Epithelial cell of proximal tubule (primary cell): Measurements from ENCODE around the gene GNLY. TPM values are rescaled to one million over a fixed set of nuclear protein-coding genes. Genes with fewer than 3 reads are reported as not detected.

Experiments
- DNase-seq: peaks from one replicate; pipeline ENCODE4 v3.0.0-alpha.2; 2011; ENCODE audit warnings: low read depth
- H3K4me3 ChIP-seq: 2 replicates; pipeline ENCODE4 v1.5.1; 2011; ENCODE audit warnings: low read depth, mild to moderate bottlenecking, low read length
- total RNA-seq: library from RNA; depleted of rRNA; stranded (reverse); fragments of >200 nt; gene quantifications from 2 replicates; pipeline ENCODE4 v1.2.3, GENCODE V29; 2015
- TF ChIP-seq, protein P1 (sequence below): conservative IDR thresholded peaks from 2 replicates; pipeline ENCODE4 v1.5.1; 2012; ENCODE audit warnings: low read depth, mild to moderate bottlenecking, low read length

Gene GNLY
- total RNA-seq, 1 donor from 2014 or later: not detected

DNA sequence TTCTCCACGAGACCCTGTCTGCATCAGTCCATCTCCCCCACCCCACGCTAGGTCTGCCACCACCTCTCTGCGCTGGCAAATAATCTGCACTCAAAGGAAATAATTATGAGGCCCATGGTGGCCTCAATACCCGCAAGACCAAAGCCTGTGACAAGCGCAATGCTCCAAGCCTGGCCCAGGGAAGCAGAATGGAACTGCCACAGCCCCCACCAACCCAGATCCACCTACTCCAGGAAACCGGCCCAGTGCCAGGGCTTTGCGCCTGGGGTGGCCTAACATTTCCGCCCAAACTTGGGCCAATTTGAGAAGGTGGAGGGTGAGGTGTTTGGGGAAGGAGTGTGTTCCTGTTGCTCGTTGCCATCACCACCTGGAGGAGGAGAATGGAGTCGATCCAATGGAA lies 33.6 kb downstream of the GNLY start:
- TF ChIP-seq, protein P1, sequence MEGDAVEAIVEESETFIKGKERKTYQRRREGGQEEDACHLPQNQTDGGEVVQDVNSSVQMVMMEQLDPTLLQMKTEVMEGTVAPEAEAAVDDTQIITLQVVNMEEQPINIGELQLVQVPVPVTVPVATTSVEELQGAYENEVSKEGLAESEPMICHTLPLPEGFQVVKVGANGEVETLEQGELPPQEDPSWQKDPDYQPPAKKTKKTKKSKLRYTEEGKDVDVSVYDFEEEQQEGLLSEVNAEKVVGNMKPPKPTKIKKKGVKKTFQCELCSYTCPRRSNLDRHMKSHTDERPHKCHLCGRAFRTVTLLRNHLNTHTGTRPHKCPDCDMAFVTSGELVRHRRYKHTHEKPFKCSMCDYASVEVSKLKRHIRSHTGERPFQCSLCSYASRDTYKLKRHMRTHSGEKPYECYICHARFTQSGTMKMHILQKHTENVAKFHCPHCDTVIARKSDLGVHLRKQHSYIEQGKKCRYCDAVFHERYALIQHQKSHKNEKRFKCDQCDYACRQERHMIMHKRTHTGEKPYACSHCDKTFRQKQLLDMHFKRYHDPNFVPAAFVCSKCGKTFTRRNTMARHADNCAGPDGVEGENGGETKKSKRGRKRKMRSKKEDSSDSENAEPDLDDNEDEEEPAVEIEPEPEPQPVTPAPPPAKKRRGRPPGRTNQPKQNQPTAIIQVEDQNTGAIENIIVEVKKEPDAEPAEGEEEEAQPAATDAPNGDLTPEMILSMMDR: no peak
- DNase-seq: no peak
- no peak overlapping the region for H3K4me3 ChIP-seq

DNA sequence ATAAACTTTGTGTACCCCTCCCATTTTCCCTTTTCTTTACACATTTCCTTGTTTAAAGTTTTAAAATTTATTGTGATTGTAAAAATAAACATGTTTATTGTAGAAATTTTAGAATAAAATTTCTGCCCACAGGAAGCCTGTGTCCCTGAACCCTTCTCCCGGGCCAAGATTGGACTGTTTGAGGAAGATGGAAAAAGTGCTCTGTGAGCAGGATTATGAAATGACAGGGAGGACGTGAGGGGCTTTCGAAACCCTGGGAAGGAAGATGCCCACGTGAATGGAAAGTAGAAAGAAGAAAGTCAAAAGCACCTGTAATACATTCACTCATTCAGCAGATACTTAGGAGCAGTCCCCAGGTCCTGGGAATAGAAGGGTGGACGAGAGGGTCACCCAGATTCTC lies 34.2 kb downstream of the GNLY start:
- DNase-seq: no peak
- TF ChIP-seq, protein P1: no peak
- no peak overlapping the region for H3K4me3 ChIP-seq

DNA sequence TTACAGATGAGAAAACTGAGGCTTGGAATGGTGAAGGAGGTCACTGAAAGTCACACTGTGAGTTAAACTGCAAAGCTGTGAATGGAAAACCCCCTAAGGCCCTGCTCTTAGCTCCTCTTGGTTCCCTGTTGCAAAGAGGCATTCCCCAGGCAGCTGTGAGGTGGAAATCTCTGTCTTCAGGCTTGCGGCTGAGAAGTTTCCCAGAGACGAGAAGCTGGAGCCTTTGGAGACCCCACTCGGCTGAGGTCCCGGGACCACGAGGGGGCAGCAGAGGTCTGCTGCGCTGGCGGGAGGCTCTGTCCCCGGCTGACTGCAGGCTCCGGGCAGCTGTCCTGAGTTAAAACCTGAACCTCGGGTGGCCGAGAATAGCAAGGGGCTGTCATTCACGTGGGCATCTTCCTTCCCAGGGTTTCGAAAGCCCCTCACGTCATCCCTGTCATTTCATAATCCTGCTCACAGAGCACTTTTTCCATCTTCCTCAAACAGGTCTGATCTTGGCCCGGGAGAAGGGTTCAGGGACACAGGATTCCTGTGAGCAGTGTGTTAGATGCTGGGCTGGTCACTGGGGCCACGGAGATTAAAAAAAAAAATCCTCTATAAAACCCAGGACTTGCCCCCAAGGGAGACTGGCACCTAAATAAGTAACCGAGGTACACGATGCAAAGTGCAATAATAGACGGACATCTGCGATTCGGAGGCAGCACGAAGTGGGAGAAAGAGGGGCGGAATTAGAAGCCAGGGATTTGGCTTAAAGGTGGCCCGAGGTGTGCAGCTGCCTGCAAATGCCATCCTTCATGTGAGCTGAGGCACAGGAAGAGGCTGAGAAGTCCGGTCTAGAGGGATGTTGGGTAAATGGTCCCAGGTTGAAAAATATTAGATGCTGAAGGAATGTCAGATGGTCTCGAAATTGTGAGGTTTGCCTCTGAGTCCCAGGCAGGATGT lies 35.0 kb downstream of the GNLY start:
- H3K4me3 ChIP-seq: no peak overlapping the region
- TF ChIP-seq, protein P1: peak; percentile 98
- no peak for DNase-seq

DNA sequence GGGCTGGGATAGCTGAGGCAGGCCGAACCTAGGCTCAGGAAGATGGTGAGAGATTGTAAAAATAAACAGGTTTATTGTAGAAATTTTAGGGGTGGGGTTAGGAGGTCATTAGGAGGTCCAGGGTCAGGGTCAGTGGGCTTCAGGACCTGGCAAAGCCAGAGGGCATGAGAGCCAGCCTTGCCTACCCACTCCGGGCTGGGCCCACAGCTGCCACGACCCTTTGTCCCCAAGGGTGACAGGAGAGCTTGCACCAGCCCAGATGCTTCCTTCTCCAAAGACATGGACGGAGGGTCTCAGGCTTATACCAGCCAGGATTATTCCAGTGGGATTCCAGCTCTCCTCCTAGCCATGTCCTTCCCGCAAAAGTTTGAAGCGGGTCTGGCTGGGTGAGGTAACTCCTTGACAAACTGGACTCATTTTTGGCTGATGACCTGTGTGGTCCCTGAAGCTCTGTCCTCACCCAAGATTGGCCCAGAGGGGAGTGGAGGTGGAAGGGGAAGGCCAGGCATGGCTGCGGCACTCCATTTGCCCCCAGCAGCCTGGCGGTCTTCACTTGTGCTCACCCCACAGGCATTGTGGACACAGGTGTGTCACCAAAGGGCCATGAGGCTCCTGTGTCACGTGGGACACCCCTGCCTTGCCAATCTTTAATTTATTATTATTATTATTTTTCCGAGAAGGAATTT lies 35.8 kb downstream of the GNLY start:
- DNase-seq: no peak
- TF ChIP-seq, protein P1: no peak

DNA sequence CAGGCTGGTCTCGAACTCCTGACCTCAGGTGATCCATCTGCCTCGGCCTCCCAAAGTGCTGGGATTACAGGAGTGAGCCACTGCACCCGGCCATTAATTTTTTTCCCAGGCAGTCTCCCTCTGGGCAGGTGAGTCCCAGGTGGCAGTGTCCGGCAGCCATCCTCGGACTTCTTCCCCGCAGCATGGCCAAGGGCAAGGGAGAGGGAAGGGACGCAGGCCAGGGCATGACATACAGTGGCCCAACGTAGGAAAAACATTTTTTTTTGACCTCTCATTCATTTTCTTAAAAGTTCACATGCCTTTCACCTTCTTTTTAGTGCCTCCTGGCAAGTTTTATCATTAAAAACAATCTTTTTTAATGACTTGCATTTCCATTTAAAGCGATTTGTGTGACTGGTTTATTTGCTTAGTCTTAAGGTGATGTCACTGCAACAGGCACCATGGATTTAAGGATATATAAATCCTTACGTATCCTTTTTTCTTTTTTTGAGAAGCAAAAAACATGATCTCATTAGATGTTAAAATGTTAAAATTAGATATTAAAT lies 36.6 kb downstream of the GNLY start:
- TF ChIP-seq, protein P1: no peak
- no peak overlapping the region for H3K4me3 ChIP-seq

More for the DNA sequence above, 35.8 kb downstream of the GNLY start:
- H3K4me3 ChIP-seq: no peak overlapping the region

DNA sequence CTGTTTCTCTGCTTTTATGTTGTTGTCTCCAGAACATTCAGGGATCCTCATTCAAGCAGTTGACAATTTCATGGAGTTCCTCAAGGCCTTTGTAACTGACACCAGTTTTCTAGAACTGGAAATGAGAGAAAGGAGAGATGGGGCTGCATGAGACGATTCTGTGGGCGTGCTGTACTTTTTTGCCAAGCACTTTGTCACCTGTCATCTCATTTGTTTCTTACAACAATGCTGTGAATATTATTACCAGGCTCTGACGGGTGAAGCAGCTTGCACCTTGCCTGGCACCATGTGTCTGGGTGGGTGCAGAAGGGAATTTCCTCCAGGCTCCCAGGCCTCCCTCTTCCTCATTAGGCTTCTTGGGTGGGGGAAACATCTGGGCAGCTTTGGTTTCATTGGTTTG lies 37.4 kb downstream of the GNLY start:
- TF ChIP-seq, protein P1: no peak
- DNase-seq: no peak
- no peak overlapping the region for H3K4me3 ChIP-seq

More for the DNA sequence above, 36.6 kb downstream of the GNLY start:
- no peak for DNase-seq
